GM12878 (cell line): ENCODE results near the gene SLC15A4. TPM values are rescaled to one million over a fixed set of nuclear protein-coding genes. Genes with fewer than 3 reads are reported as not detected.

Source experiments
- CHD1 ChIP-seq: IDR thresholded peaks from 2 replicates; pipeline ENCODE4 v1.6.1; 2012; ENCODE audit warnings: low read depth, low read length, improper control_type of control experiment
- CTCF ChIP-seq, 3 experiments: IDR thresholded peaks in 2 of 3; conservative IDR thresholded peaks in 1 of 3; 2 replicates each; pipeline ENCODE4 v1.5.1; 2011; ENCODE audit warnings: low read depth in 3 of 3, low read length in 3 of 3, mild to moderate bottlenecking in 3 of 3, control low read depth in 2 of 3, moderate library complexity in 2 of 3, inconsistent platforms in 1 of 3, mixed read lengths in 1 of 3; ENCODE audit not compliant: control insufficient read depth in 2 of 3, insufficient read depth in 1 of 3; ENCODE audit errors: extremely low read depth in 1 of 3
- CUX1 ChIP-seq: IDR thresholded peaks from 2 replicates; pipeline ENCODE4 v1.6.1; 2012; ENCODE audit warnings: improper control_type of control experiment, low read depth, low read length; ENCODE audit not compliant: insufficient replicate concordance
- DPF2 ChIP-seq: fragments of 450-650 bp; IDR thresholded peaks from 2 replicates; pipeline ENCODE4 v1.6.1; 2017; ENCODE audit warnings: mild to moderate bottlenecking
- EGR1 ChIP-seq, 2 experiments: IDR thresholded peaks; 1 replicate in 1 of 2; 2 replicates in 1 of 2; pipeline ENCODE4 v1.6.1; 2011 to 2012; ENCODE audit warnings: low read depth in 2 of 2, low read length in 2 of 2, borderline replicate concordance in 1 of 2, mild to moderate bottlenecking in 1 of 2, moderate library complexity in 1 of 2
- IRF3 ChIP-seq: fragments of 450-650 bp; IDR thresholded peaks from 2 replicates; pipeline ENCODE4 v1.6.1; 2014; ENCODE audit warnings: mild to moderate bottlenecking
- JUND ChIP-seq: IDR thresholded peaks from 2 replicates; pipeline ENCODE4 v1.6.1; 2012; ENCODE audit warnings: low read depth, mild to moderate bottlenecking, low read length, improper control_type of control experiment, moderate library complexity
- NFXL1 ChIP-seq: fragments of 450-650 bp; IDR thresholded peaks from 2 replicates; pipeline ENCODE4 v1.6.1; 2017; ENCODE audit warnings: antibody characterized with exemption, mild to moderate bottlenecking, borderline replicate concordance
- POLR2A ChIP-seq: IDR thresholded peaks from 2 replicates; pipeline ENCODE4 v1.6.1; 2011; ENCODE audit warnings: low read depth, mild to moderate bottlenecking, low read length
- RB1 ChIP-seq: fragments of 450-650 bp; formaldehyde crosslinking; IDR thresholded peaks from 2 replicates; pipeline ENCODE4 v1.6.1; 2017; ENCODE audit warnings: mild to moderate bottlenecking, borderline replicate concordance
- RUNX3 ChIP-seq: IDR thresholded peaks from 2 replicates; pipeline ENCODE4 v1.6.1; 2012; ENCODE audit warnings: low read length, inconsistent platforms
- YBX1 ChIP-seq: fragments of 450-650 bp; IDR thresholded peaks from 2 replicates; pipeline ENCODE4 v1.6.1; 2016; ENCODE audit warnings: antibody characterized with exemption
- ZNF592 ChIP-seq: fragments of 450-650 bp; IDR thresholded peaks from 2 replicates; pipeline ENCODE4 v1.6.1; 2017; ENCODE audit warnings: mild to moderate bottlenecking, moderate library complexity
- polyA plus RNA-seq, 11 experiments: library from polyadenylated mRNA; depleted of rRNA in 4 of 11; unstranded in 6 of 11; stranded (reverse) in 5 of 11; fragments of >200 nt; fragmentation: Nextera tagmentation in 4 of 11; fragmentation: Illumina TruSeq in 1 of 11; extraction: Ambion mirVana in 4 of 11; extraction: Trizol in 1 of 11; gene quantifications; 1 replicate in 1 of 11; 2 replicates in 10 of 11; pipeline versions ENCODE4 v1.2.1 to v1.2.3, GENCODE V29; 2011 to 2016; ENCODE audit warnings: inconsistent platforms in 2 of 11, missing spikeins in 2 of 11, low read depth in 1 of 11
- total RNA-seq, 4 experiments: library from RNA; depleted of rRNA in 3 of 4; stranded (reverse); fragments of >200 nt in 3 of 4; fragmentation: Illumina TruSeq in 1 of 4; extraction: Trizol in 1 of 4; gene quantifications; 2 replicates each; pipeline versions ENCODE4 v1.2.1 to v1.2.3, GENCODE V29; 2013 to 2021

The SLC15A4 gene
- total and polyA plus RNA-seq, 10 of the 15 experiments (the other 5 are each of a cell fraction or from before 2014, with no cell fraction given): 12.7 to 257 (median 36.6) TPM

GRCh38 chr12:128798571-128799341, 25.0 kb downstream of the SLC15A4 start (continued):
- peak; percentile 89; the same call in 1 of the 2 replicates for TF ChIP-seq ZNF592
- TF ChIP-seq RUNX3: no peak
- TF ChIP-seq IRF3: no peak
- no peak for TF ChIP-seq NFXL1
- TF ChIP-seq CHD1: no peak
- TF ChIP-seq RB1: no peak
- TF ChIP-seq CUX1: peak; percentile 80
- TF ChIP-seq EGR1 (IDR thresholded peaks at IDR 0.05; ENCODE audit: borderline replicate concordance in 1 of 2, low read depth in 2 of 2, low read length in 2 of 2): no peak
- no peak for TF ChIP-seq JUND
- no peak for TF ChIP-seq YBX1
- TF ChIP-seq CTCF (IDR thresholded peaks at IDR 0.05 in 2 of 3, conservative IDR thresholded peaks at IDR 0.05 in 1 of 3; ENCODE audit: control insufficient read depth in 2 of 3, extremely low read depth in 1 of 3, insufficient read depth in 1 of 3, low read depth in 3 of 3, low read length in 3 of 3): peak; percentile 2 to 39 (median 30); a peak in 4 of 6 replicates
- peak; percentile 37; the same call in 1 of the 2 replicates for TF ChIP-seq DPF2
- peak; percentile 72 for TF ChIP-seq POLR2A
